Epithelial cell of alveolus of lung (primary cell): Measurements from ENCODE around the gene RWDD3. TPM values are rescaled to one million over a fixed set of nuclear protein-coding genes. Genes with fewer than 3 reads are reported as not detected.

Experiments
- total RNA-seq: library from RNA; depleted of rRNA; stranded (reverse); fragments of >200 nt; gene quantifications from 2 replicates; pipeline ENCODE4 v1.2.1, GENCODE V29; 2015

Gene RWDD3
- 8.1 and 9.3 TPM in 2 replicates for total RNA-seq

GRCh38 chr1:95233737-95234500, at the start of gene RWDD3:
Gene RWDD3, plus strand, starts transcription at chr1:95234210. Its CDS starts 21 bp downstream, at chr1:95234231.

Other genes with a start within 250 kb of the RWDD3 start
- gene ALG14, start 161.3 kb upstream of the RWDD3 start, total RNA-seq, result 1.2 and 1.4 TPM in 2 replicates
- 0.78 and 1.0 TPM in 2 replicates for gene TLCD4, start 116.9 kb upstream of the RWDD3 start, total RNA-seq